IPS-15b (cell line): ENCODE measurements around the gene COX17.

Experiments
- H3K27me3 ChIP-seq: one replicate; pipeline ENCODE4 v1.6.1; 2013; ENCODE audit warnings: low read length; ENCODE audit not compliant: control insufficient read depth, insufficient read depth
- H3K36me3 ChIP-seq: one replicate; pipeline ENCODE4 v1.6.1; 2013; ENCODE audit warnings: low read length; ENCODE audit not compliant: control insufficient read depth, insufficient read depth
- H3K4me1 ChIP-seq: one replicate; pipeline ENCODE4 v1.6.1; 2013; ENCODE audit warnings: mild to moderate bottlenecking, low read length; ENCODE audit not compliant: control insufficient read depth, insufficient read depth
- H3K4me3 ChIP-seq: one replicate; pipeline ENCODE4 v1.5.1; 2013; ENCODE audit warnings: low read depth, low read length
- H3K9ac ChIP-seq: one replicate; pipeline ENCODE4 v1.6.1; 2013; ENCODE audit warnings: low read depth, mild to moderate bottlenecking, low read length
- H3K9me3 ChIP-seq: one replicate; pipeline ENCODE4 v1.6.1; 2013; ENCODE audit warnings: mild to moderate bottlenecking, low read length; ENCODE audit not compliant: control insufficient read depth, insufficient read depth

The COX17 gene

DNA sequence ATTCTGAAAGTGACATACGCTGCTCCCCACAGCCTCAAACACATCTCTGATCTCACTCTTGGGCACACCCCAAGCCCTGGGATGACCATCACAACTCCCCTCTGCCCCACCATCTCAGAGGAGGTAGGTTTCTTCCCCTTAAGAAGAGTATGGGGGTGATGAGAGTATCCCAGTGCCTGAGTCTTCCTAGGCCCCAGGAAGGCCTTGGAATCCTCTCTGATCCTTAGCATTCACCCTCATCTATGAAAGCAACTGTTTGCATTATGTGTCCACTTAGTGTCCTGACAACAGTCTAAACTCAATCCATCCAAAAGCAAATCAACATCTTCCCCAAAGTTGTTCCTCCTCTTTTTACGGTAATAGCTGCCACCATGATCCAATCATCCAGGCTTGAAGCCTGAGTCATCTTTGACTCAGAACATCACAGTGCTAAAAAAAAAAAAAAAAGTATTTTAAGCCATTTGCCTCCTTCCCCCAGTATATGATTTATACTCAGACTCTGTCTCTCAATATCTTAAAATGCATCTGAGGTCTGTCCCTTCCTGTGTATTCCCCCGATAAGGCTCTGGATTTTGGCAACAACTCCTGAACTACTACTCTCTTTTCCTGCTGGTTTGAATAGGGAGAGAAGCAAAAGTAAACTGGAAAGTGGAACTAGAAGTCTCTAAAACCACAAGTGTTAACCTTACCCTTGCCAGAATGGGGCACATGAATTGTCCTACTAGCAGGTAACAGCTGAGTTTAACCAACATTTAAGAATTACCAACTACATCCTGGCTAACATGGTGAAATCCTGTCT lies 39.3 kb downstream of the COX17 start:
- no peaks in the 10 kb centered on the region for H3K27me3 ChIP-seq
- H3K36me3 ChIP-seq: no peaks in the 10 kb centered on the region
- no peak overlapping the region for H3K4me3 ChIP-seq
- no peaks in the 10 kb centered on the region for H3K9me3 ChIP-seq
- no peak overlapping the region for H3K9ac ChIP-seq
- H3K4me1 ChIP-seq: no peaks in the 10 kb centered on the region

DNA sequence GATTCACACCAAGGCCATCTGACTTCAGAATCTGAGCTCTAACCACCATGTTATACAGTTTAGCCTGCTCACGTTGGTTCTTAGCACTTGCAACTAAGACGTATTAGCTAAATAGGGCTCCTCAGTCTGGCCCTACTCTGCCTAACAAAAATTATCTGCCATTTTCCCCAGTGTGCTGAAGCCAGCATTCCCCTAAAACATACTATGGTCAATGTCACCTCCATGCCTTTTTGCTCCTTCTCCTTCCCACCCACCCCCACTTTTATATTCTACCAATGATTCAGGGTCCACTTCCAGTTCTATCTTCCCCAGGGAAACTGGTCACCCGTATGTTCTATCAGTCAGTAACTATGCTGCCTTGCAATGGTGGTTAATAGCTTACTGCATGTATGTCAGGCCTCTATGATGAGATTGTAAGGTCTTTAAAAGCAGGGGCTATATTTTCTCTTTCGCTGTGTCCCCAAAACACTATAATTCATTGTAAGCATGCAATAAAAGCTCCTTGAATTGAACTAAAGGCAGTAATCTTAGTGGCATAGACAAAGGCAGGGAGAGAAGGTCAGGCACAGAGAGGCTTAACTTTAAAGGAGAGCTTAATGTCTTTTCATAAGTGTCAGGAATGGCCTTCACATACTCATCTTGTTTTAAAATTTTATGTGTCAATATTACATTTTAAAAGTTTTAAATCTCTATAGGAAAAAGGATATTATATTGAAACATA lies 40.2 kb downstream of the COX17 start:
- Histone ChIP-seq H3K27me3 (no peaks in the 10 kb centered on the region), H3K4me1 (no peaks in the 10 kb centered on the region), H3K4me3 (no peak overlapping the region), H3K36me3 (no peaks in the 10 kb centered on the region), H3K9ac (no peak overlapping the region), H3K9me3 (no peaks in the 10 kb centered on the region)

DNA sequence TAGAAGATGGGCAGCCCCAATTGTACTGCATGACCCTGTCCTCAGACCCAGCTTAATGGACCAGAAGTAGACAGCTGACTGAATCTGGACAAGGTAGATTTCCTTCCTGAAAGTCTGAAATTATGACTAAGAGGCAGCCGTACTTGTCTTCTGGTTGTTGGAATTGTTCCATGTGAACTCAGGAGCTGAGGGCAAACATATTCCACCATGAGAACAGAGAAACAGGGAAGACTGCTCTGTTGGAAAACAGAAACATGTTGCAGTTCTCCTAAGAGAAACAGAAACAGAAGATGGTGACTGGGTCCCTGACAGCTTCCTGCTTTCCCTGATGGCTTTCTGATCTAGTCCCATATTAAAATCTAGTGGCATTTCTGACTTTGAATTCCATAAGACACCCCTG lies 41.0 kb downstream of the COX17 start:
- Histone ChIP-seq H3K4me3 (no peak overlapping the region), H3K27me3 (no peaks in the 10 kb centered on the region), H3K36me3 (no peaks in the 10 kb centered on the region), H3K9me3 (no peaks in the 10 kb centered on the region), H3K4me1 (no peaks in the 10 kb centered on the region), H3K9ac (no peak overlapping the region)

DNA sequence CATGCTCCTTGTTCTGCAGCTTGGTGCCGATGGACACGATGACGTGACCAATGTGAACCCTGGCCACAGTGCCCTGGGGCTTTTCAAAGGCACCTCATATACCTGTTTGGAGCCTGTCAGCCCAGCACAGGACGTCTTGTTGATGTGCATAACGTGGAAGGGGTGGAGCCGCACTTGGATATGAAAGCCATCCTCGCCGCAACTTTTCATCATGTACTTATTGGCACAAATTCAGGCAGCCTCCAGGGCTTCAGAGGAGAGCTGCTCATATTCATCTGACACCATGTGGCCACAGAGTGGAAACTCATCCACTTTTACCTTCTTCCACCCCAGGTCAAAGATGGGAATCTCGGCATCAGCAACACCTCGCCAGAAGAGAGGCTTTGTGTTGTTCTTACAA lies 41.5 kb downstream of the COX17 start:
- no peaks in the 10 kb centered on the region for H3K27me3 ChIP-seq
- no peaks in the 10 kb centered on the region for H3K36me3 ChIP-seq
- no peaks in the 10 kb centered on the region for H3K9me3 ChIP-seq
- no peaks in the 10 kb centered on the region for H3K4me1 ChIP-seq
- H3K9ac ChIP-seq: no peak overlapping the region
- H3K4me3 ChIP-seq: no peak overlapping the region

DNA sequence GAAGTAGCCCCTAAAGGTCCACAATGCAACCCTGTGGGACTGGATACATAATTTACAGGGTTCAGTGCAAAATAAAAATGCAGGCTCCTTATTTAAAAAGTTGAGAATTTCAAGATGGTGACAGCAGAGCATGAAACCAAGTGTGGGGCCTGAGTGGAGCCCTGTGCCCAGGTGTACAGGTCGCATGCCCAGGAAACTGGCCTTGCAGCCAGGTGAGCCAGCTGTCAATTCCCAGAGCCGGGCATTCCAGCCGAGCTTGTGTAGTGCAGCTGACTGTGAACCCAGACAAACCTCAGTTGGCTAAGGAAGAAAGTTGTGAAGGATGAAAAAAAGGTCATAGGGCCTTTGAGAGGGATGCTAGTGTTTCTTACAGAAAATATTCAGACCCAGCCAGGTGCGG lies 44.4 kb downstream of the COX17 start:
- Histone ChIP-seq H3K9ac (no peak overlapping the region), H3K4me3 (no peak overlapping the region), H3K4me1 (peaks cover under 1% of the 10 kb centered on the region), H3K36me3 (no peaks in the 10 kb centered on the region), H3K27me3 (no peaks in the 10 kb centered on the region), H3K9me3 (no peaks in the 10 kb centered on the region)

DNA sequence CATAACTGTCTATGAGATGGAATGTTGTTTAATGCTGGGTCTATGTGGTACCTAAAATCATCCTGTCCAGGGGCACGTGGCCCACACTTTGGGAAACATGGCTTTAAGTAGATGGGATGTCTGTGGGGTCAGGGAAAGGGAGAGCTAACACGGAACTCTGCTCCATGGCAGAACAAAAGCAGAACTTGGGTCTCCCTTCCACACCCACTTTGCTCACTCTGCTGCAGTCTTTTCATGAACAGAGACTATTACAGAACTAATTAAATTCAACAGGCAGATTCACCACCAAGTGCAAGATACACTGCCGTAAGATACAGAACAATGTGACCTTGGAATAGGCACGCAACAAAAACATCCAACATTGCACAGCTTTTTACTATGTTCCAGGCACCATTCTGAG lies 45.0 kb downstream of the COX17 start:
- Histone ChIP-seq H3K4me1 (peaks cover 2% of the 10 kb centered on the region), H3K36me3 (no peaks in the 10 kb centered on the region), H3K9ac (no peak overlapping the region), H3K9me3 (no peaks in the 10 kb centered on the region), H3K27me3 (no peaks in the 10 kb centered on the region), H3K4me3 (no peak overlapping the region)

DNA sequence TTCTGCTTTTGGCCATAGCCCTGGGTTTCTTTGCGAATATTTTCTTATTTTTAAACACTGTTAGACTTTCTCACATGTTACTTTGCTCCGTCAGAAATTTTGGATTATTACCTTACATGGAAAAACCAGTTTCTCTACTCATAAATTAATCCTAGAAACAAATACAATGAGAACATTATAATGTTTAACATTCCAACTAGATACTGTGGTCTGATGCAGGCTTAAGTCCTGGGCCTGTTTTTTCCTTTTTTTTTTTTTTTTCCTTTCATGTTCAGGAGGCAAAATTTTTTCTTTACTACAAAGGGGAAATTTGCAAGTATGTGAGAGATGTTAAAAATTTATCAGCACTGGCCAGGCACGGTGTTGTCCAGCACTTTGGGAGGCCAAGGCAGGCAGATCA lies 45.7 kb downstream of the COX17 start:
- Histone ChIP-seq H3K4me1 (peaks cover 2% of the 10 kb centered on the region), H3K36me3 (no peaks in the 10 kb centered on the region), H3K9me3 (no peaks in the 10 kb centered on the region), H3K9ac (no peak overlapping the region), H3K27me3 (no peaks in the 10 kb centered on the region), H3K4me3 (no peak overlapping the region)

DNA sequence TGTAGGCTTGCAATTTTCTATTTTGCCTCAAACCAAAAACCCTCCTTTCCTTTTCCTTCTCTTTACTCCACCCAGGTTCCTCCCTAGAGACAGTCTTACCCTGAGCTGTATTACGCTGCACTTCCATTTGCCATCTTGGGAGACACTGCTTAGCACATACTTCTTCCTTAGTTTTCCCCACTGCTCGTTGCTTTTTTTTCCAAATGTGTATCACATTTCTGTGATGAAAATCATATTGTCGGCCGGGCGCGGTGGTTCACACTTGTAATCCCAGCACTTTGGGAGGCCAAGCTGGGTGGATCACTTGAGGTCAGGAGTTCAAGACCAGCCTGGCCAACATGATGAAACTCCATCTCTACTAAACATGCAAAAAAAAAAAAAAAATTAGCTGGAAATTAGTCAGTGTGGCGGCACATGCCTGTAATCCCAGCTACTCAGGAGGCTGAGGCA lies 46.3 kb downstream of the COX17 start:
- no peak overlapping the region for H3K9ac ChIP-seq
- H3K27me3 ChIP-seq: no peaks in the 10 kb centered on the region
- no peak overlapping the region for H3K4me3 ChIP-seq
- no peaks in the 10 kb centered on the region for H3K36me3 ChIP-seq
- H3K9me3 ChIP-seq: no peaks in the 10 kb centered on the region
- peaks cover 2% of the 10 kb centered on the region for H3K4me1 ChIP-seq

DNA sequence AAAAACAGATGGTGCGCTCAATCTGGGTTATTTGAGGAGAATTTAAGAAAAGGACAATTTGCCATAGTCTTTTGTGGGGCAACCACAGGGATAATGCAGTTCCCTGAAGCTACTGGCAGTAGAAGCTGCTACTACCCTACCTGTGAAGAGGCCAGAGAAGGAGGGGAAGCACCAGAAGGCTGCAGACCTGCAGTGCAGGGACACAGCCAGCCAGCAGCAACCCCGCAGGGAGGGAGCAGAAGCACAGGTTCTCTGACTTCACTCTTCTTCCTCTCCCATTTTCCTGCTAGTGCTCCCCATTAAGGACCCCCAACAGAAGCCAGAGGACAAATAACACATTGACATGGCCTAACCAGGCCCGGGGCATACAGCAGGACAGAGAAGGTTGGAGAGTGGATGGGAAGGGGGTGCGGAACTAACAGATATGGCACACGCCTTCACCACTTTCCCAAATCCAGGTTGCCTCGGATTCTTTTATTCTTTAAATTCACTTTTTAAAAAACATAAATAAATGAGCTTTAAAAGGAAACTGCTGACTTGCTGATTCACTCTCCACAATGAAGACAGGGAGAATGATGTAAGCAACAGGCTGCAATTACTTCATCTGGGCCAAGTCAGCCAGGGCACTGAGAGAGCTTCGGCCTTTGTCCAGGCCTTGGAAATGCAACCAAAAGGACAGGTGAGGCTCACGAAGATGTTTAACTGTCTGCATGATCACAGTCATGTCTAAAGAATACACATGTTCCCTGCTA lies 46.9 kb downstream of the COX17 start:
- Histone ChIP-seq H3K9ac (no peak overlapping the region), H3K9me3 (no peaks in the 10 kb centered on the region)

DNA sequence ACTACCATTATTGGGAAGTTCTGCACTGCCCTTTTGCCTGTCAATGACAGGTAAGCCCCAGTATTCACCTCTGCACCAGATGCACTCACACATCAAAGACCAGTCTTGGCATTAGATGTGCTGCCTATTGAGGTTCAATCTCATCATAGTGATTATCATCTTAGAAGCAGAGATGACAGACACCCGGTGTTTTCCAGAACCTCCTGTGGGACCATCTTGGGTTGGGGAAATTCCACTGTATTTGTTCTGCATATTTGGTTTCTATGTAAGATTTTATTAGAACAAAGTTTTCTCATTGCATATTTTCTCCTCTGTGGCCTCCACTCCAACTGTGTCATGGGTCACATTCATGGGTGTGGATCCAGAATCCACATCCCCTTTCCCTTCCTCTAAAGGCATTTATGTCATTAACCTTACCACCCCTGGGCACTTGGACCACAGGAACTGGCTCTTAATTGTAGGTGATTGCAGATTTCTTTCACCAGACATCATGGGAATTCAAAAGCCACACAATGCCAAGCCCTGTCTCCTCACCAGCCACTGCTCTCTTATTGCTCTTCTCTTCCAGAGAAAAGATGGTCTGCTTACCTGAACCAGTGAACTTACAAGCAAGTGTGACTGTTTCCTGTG lies 48.3 kb downstream of the COX17 start:
- Histone ChIP-seq H3K9ac (no peak overlapping the region), H3K27me3 (no peaks in the 10 kb centered on the region), H3K4me1 (peaks cover 2% of the 10 kb centered on the region), H3K9me3 (no peaks in the 10 kb centered on the region), H3K4me3 (no peak overlapping the region), H3K36me3 (no peaks in the 10 kb centered on the region)

More for the DNA sequence above, 46.9 kb downstream of the COX17 start:
- no peaks in the 10 kb centered on the region for H3K36me3 ChIP-seq
- H3K4me3 ChIP-seq: no peak overlapping the region
- peaks cover 2% of the 10 kb centered on the region for H3K4me1 ChIP-seq
- H3K27me3 ChIP-seq: no peaks in the 10 kb centered on the region

DNA sequence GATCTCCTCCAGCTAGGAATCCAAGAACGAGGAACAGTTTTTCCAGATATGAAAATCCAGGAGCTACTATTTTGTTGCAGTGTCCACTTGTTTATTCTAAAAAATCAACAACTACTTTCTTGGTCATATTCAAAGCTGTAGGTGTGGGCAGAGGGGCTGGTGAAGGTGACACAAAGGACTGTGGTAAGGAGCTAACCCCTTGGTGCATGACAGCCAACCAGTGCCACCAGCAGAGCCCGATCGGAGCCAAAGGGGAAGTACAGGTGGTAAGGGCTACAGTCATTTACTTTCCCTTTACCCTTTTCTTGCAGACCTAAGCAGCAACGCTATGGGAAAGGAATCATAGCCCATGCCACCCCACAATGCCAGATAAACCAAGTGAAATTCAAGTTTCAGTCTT lies 48.8 kb downstream of the COX17 start:
- Histone ChIP-seq H3K27me3 (no peaks in the 10 kb centered on the region), H3K36me3 (no peaks in the 10 kb centered on the region), H3K4me1 (peaks cover 2% of the 10 kb centered on the region), H3K9me3 (no peaks in the 10 kb centered on the region), H3K9ac (no peak overlapping the region), H3K4me3 (no peak overlapping the region)
